WTC11 (cell line): ENCODE measurements around the gene MAFB. TPM values are rescaled to one million over a fixed set of nuclear protein-coding genes. Genes with fewer than 3 reads are reported as not detected.

Source experiments
- ATAC-seq: fragments of 200-7000 bp; cut with Tn5 transposase; 2 replicates; pipeline ENCODE4 v1.10.0; 2021; ENCODE audit warnings: mild to moderate bottlenecking, moderate library complexity
- CTCF ChIA-PET: fragments of 300-600 bp; sonication (Branson Sonifier 250); formaldehyde crosslinking; loops from one replicate; lab custom pipeline; 2021; ENCODE audit warnings: antibody characterized with exemption; lab: Charles Lee
- POLR2A ChIA-PET: fragments of 350-600 bp; sonication (Branson Sonifier 250); formaldehyde crosslinking; loops from one replicate; lab custom pipeline; 2021; ENCODE audit warnings: antibody characterized with exemption; lab: Charles Lee
- DNase-seq: peaks from one replicate; pipeline ENCODE4 v3.0.0; 2021; ENCODE audit warnings: low spot score
- H3K27ac Mint-ChIP-seq: 2 replicates; pipeline ENCODE4 v1.8.0; 2021; ENCODE audit warnings: mixed read lengths
- H3K27me3 Mint-ChIP-seq: 2 replicates; pipeline ENCODE4 v1.8.0; 2021; ENCODE audit warnings: low read depth, mild to moderate bottlenecking, moderate library complexity, mixed read lengths
- H3K36me3 Mint-ChIP-seq: 2 replicates; pipeline ENCODE4 v1.8.0; 2021; ENCODE audit warnings: mixed read lengths
- H3K4me1 Mint-ChIP-seq: 2 replicates; pipeline ENCODE4 v1.8.0; 2022; ENCODE audit warnings: mixed read lengths
- H3K4me3 Mint-ChIP-seq: 2 replicates; pipeline ENCODE4 v1.8.0; 2021; ENCODE audit warnings: mild to moderate bottlenecking, moderate library complexity, mixed read lengths
- H3K9me3 Mint-ChIP-seq: 2 replicates; pipeline ENCODE4 v1.8.0; 2021; ENCODE audit warnings: mixed read lengths
- ATF1 ChIP-seq: sonication (generic); formaldehyde crosslinking; IDR thresholded peaks from 2 replicates; pipeline ENCODE4 v1.8.1; 2023; ENCODE audit warnings: mild to moderate bottlenecking, moderate library complexity, missing genetic modification reagents
- ETV6 ChIP-seq: sonication (generic); formaldehyde crosslinking; IDR thresholded peaks from 2 replicates; pipeline ENCODE4 v1.8.1; 2022; ENCODE audit warnings: mild to moderate bottlenecking, missing genetic modification reagents
- JUN ChIP-seq: sonication (generic); formaldehyde crosslinking; IDR thresholded peaks from 2 replicates; pipeline ENCODE4 v1.8.0; 2023; ENCODE audit warnings: mild to moderate bottlenecking, missing genetic modification reagents
- NFE2L1 ChIP-seq: sonication (generic); formaldehyde crosslinking; IDR thresholded peaks from 2 replicates; pipeline ENCODE4 v1.8.1; 2023; ENCODE audit warnings: missing genetic modification reagents
- OVOL2 ChIP-seq: fragments of 250-450 bp; sonication (Bioruptor Pico); IDR thresholded peaks from 2 replicates; pipeline ENCODE4 v1.9.0; 2021; ENCODE audit warnings: mild to moderate bottlenecking, borderline replicate concordance
- SMAD4 ChIP-seq: sonication (generic); formaldehyde crosslinking; IDR thresholded peaks from 2 replicates; pipeline ENCODE4 v1.8.0; 2022; ENCODE audit warnings: mild to moderate bottlenecking, missing genetic modification reagents
- ZNF396 ChIP-seq: fragments of 250-450 bp; sonication (Bioruptor Pico); IDR thresholded peaks from 2 replicates; pipeline ENCODE4 v1.8.0; 2021; ENCODE audit warnings: mild to moderate bottlenecking, moderate library complexity, borderline replicate concordance
- total RNA-seq: library from RNA; stranded (reverse); gene quantifications from 3 replicates; pipeline ENCODE4 v1.2.3, GENCODE V29; 2021
- TF ChIP-seq, protein P1 (sequence below): sonication (generic); formaldehyde crosslinking; conservative IDR thresholded peaks from 2 replicates; pipeline ENCODE4 v1.8.1; 2023; ENCODE audit warnings: mild to moderate bottlenecking, low read depth, missing genetic modification reagents, moderate library complexity
- TF ChIP-seq, protein P2 (sequence below): sonication (generic); formaldehyde crosslinking; IDR thresholded peaks from 2 replicates; pipeline ENCODE4 v1.8.0; 2022; ENCODE audit warnings: mild to moderate bottlenecking, missing genetic modification reagents
- TF ChIP-seq, protein P3 (sequence below): sonication (generic); formaldehyde crosslinking; IDR thresholded peaks from 2 replicates; pipeline ENCODE4 v1.8.0; 2023; ENCODE audit warnings: missing genetic modification reagents, mild to moderate bottlenecking, borderline replicate concordance
- TF ChIP-seq, protein P4 (sequence below): sonication (generic); formaldehyde crosslinking; IDR thresholded peaks from 2 replicates; pipeline ENCODE4 v1.8.1; 2023; ENCODE audit warnings: mild to moderate bottlenecking, missing genetic modification reagents, moderate library complexity
- TF ChIP-seq, protein P5 (sequence below): sonication (generic); formaldehyde crosslinking; IDR thresholded peaks from 2 replicates; pipeline ENCODE4 v1.8.0; 2022; ENCODE audit warnings: missing genetic modification reagents

Gene MAFB
- total RNA-seq, 1 experiment from 2014 or later = 5.3 TPM

DNA sequence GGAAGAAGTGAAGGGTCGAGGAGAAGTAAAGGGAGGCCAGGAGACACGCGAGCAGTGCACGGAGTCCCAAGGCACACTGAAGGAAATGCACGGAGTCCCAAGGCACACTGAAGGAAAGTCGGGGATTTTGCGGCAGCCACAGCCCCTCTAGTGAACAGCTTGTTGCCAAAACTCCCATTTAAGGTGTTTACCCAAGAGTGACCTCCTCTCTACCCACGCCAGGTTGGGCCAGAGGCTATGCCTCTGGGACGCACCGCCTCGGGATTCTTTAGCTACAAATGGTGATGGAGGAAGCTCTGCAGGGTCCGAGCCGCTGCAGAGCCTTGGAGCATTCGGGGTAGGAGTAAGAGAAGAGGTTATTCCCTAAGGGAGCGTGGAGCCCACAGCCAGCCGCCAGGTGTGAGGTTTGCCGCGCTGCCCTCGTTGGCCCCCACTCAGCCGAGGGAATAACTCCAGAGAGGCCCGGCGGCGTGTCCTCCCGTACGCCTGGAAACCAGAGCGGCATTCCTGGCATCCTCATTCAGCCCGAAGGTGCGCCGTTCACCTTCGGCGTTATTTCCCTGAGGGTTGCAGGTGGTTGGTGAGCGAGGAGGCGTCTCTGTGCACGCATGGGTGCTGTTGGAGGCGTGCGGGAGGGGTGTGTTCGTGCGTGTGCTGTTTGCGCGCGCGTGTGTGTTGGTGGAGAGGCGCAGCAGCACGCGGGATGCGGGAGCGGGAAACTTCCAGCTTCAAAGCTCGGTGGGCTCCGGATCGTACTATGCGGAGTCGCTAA, 3.4 kb upstream of the MAFB start:
- TF ChIP-seq, protein P1, sequence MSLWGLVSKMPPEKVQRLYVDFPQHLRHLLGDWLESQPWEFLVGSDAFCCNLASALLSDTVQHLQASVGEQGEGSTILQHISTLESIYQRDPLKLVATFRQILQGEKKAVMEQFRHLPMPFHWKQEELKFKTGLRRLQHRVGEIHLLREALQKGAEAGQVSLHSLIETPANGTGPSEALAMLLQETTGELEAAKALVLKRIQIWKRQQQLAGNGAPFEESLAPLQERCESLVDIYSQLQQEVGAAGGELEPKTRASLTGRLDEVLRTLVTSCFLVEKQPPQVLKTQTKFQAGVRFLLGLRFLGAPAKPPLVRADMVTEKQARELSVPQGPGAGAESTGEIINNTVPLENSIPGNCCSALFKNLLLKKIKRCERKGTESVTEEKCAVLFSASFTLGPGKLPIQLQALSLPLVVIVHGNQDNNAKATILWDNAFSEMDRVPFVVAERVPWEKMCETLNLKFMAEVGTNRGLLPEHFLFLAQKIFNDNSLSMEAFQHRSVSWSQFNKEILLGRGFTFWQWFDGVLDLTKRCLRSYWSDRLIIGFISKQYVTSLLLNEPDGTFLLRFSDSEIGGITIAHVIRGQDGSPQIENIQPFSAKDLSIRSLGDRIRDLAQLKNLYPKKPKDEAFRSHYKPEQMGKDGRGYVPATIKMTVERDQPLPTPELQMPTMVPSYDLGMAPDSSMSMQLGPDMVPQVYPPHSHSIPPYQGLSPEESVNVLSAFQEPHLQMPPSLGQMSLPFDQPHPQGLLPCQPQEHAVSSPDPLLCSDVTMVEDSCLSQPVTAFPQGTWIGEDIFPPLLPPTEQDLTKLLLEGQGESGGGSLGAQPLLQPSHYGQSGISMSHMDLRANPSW (CRISPR knock-in tag) = no peak
- TF ChIP-seq, protein P2, sequence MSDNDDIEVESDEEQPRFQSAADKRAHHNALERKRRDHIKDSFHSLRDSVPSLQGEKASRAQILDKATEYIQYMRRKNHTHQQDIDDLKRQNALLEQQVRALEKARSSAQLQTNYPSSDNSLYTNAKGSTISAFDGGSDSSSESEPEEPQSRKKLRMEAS (CRISPR knock-in tag) = peak; percentile 19; the same call in 1 of the 2 replicates
- no peak for TF ChIP-seq OVOL2 (CRISPR knock-in tag)
- Mint-ChIP-seq H3K27me3 (peaks cover 96% of the 10 kb centered on the region), H3K27ac (no peak overlapping the region), H3K9me3 (no peaks in the 10 kb centered on the region), H3K36me3 (no peaks in the 10 kb centered on the region), H3K4me1 (peaks cover 31% of the 10 kb centered on the region), H3K4me3 (peak overlapping the region; percentile 78)
- CTCF ChIA-PET = interaction anchor here (0.9 kb wide), 1 partner anchor 271 kb away, joined by 4 read pairs; no protein-coding TSS in a partner anchor
- ATAC-seq (no peak), DNase-seq (peak; percentile 38)
- POLR2A ChIA-PET = interaction anchor here (0.6 kb wide), 1 partner anchor 445 kb away, joined by 5 read pairs; no protein-coding TSS in a partner anchor

DNA sequence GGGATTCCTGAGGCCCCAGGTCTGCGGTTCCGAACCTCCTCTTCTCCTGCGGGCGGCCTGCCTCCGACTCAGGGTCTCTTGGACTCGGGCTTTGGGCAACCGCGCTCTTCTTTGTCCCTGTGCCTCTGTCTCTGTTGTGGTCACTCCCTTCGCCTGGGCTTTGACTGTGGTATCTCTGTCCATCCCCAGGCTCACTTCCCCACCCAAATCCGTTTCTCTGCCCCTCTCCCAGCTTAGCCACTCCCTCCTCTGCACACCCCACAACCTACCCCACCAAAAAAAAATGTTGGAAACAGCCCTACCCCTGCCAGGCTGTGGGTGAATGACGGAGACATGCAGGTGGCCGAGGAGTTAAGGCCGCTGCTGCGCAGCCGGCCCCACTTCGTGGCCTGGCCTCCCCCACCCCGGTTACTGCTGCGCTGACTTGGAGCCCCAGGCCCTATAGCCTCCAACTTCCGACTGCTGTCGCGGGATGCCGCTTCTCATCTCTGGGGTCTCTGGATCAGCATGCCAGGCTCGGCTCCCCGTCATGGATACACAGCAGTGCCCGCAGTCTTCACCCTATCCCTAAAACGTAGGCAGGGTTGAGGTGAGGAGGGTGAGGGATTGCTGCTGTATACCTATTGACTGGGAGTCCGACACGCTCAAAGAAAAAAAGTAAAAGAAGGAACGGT, 2.7 kb upstream of the MAFB start:
- peaks cover 39% of the 10 kb centered on the region for H3K4me1 Mint-ChIP-seq
- no peak for ATAC-seq
- TF ChIP-seq, protein P2 (CRISPR knock-in tag) = no peak
- TF ChIP-seq, protein P3, sequence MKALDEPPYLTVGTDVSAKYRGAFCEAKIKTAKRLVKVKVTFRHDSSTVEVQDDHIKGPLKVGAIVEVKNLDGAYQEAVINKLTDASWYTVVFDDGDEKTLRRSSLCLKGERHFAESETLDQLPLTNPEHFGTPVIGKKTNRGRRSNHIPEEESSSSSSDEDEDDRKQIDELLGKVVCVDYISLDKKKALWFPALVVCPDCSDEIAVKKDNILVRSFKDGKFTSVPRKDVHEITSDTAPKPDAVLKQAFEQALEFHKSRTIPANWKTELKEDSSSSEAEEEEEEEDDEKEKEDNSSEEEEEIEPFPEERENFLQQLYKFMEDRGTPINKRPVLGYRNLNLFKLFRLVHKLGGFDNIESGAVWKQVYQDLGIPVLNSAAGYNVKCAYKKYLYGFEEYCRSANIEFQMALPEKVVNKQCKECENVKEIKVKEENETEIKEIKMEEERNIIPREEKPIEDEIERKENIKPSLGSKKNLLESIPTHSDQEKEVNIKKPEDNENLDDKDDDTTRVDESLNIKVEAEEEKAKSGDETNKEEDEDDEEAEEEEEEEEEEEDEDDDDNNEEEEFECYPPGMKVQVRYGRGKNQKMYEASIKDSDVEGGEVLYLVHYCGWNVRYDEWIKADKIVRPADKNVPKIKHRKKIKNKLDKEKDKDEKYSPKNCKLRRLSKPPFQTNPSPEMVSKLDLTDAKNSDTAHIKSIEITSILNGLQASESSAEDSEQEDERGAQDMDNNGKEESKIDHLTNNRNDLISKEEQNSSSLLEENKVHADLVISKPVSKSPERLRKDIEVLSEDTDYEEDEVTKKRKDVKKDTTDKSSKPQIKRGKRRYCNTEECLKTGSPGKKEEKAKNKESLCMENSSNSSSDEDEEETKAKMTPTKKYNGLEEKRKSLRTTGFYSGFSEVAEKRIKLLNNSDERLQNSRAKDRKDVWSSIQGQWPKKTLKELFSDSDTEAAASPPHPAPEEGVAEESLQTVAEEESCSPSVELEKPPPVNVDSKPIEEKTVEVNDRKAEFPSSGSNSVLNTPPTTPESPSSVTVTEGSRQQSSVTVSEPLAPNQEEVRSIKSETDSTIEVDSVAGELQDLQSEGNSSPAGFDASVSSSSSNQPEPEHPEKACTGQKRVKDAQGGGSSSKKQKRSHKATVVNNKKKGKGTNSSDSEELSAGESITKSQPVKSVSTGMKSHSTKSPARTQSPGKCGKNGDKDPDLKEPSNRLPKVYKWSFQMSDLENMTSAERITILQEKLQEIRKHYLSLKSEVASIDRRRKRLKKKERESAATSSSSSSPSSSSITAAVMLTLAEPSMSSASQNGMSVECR (CRISPR knock-in tag) = no peak
- TF ChIP-seq SMAD4 = no peak
- no peak for TF ChIP-seq NFE2L1 (CRISPR knock-in tag)
- TF ChIP-seq, protein P4, sequence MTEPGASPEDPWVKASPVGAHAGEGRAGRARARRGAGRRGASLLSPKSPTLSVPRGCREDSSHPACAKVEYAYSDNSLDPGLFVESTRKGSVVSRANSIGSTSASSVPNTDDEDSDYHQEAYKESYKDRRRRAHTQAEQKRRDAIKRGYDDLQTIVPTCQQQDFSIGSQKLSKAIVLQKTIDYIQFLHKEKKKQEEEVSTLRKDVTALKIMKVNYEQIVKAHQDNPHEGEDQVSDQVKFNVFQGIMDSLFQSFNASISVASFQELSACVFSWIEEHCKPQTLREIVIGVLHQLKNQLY (CRISPR knock-in tag) = no peak
- TF ChIP-seq, protein P5, sequence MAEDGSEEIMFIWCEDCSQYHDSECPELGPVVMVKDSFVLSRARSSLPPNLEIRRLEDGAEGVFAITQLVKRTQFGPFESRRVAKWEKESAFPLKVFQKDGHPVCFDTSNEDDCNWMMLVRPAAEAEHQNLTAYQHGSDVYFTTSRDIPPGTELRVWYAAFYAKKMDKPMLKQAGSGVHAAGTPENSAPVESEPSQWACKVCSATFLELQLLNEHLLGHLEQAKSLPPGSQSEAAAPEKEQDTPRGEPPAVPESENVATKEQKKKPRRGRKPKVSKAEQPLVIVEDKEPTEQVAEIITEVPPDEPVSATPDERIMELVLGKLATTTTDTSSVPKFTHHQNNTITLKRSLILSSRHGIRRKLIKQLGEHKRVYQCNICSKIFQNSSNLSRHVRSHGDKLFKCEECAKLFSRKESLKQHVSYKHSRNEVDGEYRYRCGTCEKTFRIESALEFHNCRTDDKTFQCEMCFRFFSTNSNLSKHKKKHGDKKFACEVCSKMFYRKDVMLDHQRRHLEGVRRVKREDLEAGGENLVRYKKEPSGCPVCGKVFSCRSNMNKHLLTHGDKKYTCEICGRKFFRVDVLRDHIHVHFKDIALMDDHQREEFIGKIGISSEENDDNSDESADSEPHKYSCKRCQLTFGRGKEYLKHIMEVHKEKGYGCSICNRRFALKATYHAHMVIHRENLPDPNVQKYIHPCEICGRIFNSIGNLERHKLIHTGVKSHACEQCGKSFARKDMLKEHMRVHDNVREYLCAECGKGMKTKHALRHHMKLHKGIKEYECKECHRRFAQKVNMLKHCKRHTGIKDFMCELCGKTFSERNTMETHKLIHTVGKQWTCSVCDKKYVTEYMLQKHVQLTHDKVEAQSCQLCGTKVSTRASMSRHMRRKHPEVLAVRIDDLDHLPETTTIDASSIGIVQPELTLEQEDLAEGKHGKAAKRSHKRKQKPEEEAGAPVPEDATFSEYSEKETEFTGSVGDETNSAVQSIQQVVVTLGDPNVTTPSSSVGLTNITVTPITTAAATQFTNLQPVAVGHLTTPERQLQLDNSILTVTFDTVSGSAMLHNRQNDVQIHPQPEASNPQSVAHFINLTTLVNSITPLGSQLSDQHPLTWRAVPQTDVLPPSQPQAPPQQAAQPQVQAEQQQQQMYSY = no peak
- no peak for TF ChIP-seq ZNF396 (CRISPR knock-in tag)
- no peak for TF ChIP-seq ATF1
- no peak for TF ChIP-seq JUN (CRISPR knock-in tag)
- TF ChIP-seq ETV6 (CRISPR knock-in tag) = no peak
- TF ChIP-seq OVOL2 (CRISPR knock-in tag) = no peak
- TF ChIP-seq, all 79 proteins: peak for 0
- H3K36me3 Mint-ChIP-seq = no peaks in the 10 kb centered on the region
- peaks cover 96% of the 10 kb centered on the region for H3K27me3 Mint-ChIP-seq
- H3K27ac Mint-ChIP-seq = no peak overlapping the region
- POLR2A ChIA-PET = no interaction called here
- peak overlapping the region; percentile 78 for H3K4me3 Mint-ChIP-seq
- DNase-seq = no peak
- CTCF ChIA-PET = interaction anchor here (0.8 to 3.4 kb wide), 4 partner anchors 10 to 272 kb away, joined by 3 to 22 read pairs (median 4); no protein-coding TSS in a partner anchor
- H3K9me3 Mint-ChIP-seq = no peaks in the 10 kb centered on the region
